ENCODE data around the gene ZFY.

ZFY gene

GRCh38 chrY:2934861-2935715, at the start of gene ZFY:
Gene ZFY (plus strand): TSS chrY:2935381. CDS start chrY:2953937, 18,556 bp downstream.
- no peak for DNase-seq

DNA sequence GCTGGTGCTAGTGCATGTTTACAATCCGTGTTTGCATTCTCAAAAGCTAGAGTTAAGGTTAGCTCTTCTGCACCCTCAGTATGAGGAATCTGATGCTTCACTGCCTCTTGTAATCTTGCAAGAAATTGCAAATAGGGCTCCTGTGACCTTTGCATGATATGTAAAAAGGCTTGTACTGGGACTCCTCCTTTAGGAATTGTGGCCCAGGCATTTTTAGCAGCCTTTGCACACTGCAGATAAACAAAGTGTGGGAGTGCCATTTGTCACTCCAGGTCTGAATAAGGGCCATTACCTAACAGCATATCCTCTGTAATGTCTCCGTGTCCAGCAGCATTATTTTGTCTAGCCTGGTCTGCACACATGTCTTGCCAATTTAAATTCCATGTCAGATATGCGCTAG, 49.3 kb upstream of the ZFY start:
- DNase-seq, result no peak

- no peak for DNase-seq
These were observed 47.8 kb upstream of the ZFY start for GRCh38 chrY:2887386-2887785.

DNA sequence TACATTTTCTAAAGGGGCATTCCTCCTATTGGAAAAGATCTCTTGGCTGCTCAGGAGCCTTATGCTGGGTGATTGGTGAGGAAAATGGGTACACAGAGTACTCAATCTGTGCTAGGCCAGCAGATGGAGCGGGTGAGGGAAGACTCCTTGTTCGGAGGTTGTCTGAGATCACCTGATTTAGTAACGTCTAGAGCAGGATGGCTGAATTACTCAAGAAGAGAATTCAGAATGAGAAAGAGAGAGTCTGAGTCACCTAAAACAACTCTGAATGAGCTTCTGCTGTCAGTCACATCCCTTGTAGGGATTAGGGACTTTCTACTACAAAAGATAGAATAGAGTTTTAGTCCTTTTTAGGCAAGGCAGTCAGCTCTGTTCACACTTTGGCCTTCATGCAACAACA, 47.2 kb upstream of the ZFY start:
- no peak for DNase-seq

- DNase-seq, result no peak
These were observed 41.7 kb upstream of the ZFY start for GRCh38 chrY:2893471-2893870.

DNA sequence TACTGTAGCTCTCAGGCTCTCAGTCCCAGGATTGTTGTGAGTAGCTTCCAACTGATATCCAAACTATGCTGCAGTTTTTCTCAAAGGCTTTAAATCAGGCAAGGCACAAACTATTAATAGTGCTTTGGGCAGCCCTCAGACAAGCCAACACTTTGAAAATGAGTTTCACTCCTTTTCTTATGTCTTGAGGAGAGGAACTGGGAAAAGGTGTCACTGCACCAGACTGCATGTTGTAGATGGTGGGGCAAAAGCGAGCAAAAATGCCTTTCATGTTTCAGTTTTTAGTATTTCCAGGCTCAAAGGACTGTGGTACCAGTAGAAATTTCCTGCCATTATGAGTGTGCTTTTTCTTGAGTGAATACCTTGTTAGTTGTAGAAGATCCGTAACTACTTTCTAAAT, 39.1 kb upstream of the ZFY start:
- DNase-seq, result no peak

- no peak for DNase-seq
These were observed 27.8 kb upstream of the ZFY start for GRCh38 chrY:2907356-2907755.

GRCh38 chrY:2913066-2913815, 21.9 kb upstream of the ZFY start:
- no peak for DNase-seq

DNA sequence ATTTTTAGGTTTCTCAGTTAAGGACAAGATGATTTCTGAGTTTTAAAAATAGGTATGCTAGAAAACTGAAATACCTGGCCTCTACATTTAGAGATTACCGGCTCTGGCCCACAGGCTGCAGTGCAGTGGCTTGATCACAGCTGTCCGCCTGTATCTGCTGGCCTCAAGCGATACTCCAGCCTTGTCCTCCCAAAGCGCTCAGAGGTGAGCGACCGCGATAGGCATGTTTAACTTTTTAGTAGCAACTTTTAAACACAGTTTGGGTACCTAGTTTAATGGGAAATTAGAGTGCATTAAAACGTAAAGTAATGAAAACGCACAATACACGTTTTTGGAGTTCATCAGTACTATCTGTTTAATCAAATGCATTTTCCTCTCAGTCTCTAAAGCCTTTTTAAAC, 1.1 kb upstream of the ZFY start:
- DNase-seq, result no peak

DNA sequence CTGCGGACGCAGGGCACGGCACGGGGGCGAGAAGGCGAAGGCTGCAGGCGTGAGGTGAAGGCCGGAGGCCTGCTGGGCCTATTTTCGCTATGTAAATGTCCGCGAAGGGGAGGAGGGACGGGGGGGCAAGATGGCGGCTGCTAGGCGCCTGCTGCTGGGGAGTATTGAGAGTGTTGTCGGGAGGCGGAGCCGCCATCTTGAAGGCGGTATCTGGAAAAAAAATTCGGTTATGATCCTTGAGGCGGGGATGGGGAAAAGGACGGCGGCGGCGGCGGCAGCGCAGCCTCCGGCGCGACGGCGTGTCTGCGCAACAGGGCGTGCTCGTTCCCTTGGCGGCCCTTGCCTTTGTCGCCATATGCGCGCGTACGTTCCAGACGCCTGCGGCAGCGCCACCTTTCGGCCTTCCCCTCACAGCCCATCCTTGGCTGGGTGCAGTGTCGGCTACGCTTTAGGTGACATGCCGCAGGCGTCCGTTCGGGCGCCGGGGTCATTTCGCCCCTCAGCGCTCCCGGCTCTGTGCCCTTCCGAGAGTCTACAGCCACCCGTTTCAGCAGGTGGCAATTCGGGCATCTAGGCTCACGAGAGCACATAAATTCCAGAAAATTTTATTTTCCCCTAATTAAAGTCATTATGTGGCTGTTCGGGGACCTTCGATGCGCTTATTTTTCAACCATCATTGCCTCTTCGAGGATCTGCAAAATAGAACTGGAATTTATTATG, 695 bp downstream of the ZFY start:
- DNase-seq, result no peak

DNA sequence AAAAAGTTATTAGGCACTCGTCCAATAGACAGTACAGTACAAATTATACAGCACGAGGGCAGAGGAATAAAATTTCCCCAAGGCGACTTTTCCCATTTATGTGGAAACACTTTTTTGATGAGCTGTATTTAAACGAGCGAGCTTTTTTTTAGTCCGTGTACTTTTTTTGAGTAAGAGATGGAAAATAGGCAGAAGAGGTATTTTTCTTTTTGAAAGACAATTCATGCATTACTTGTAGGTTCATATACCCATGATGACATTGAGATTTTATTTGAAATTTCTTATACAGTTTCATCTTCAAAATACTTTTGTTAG, 1.2 kb downstream of the ZFY start:
- no peak for DNase-seq

DNA sequence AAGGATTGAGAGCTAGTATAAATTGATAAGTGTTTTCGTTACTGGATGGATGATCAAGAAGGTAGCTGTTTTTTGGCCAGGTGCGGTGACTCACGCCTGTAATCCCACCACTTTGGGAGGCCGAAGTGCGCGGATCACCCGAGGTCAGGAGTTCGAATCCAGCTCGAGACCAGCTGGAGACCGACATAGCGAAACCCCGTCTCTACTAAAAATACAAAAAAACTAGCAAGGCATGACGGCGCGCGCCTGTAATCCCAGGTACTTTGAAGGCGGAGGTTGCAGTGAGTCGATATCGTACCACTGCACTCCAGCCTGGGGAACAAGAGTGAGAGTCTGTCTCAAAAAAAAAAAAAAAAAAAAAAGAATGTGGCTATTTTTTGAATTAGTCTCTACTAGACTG, 2.0 kb downstream of the ZFY start:
- DNase-seq, result no peak

DNA sequence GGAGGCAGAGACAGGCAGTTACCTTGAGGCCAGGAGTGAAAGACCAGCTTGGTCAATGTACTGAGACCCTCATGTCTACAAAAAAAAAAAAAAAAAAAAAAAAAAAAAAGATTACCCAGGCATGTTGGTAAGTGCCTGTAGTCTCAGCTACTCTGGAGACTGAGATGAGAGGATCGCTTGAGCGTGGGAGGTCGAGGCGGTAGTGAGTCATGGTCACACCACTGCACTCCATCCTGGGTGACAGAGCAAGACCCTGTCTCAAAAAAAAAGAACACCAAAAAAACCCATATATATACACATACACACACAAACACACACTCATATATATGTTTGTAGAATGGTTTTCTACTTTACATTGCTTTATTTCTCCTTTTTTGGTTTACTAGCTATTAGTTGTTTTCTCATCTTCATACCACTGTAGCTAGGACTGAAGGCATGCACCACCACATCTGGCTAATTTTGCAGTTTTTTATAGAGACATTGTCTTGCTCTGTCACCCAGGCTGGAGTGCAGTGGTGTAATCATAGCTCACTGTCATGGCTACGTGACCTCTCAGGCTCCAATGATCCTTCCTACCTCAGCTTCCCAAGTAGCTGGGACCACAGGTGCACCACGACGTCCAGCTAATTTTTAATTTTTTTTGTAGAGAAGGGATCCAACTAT, 14.5 kb downstream of the ZFY start:
- DNase-seq, result no peak

- no peak for DNase-seq
These were observed 15.5 kb downstream of the ZFY start for GRCh38 chrY:2950655-2951054.

DNA sequence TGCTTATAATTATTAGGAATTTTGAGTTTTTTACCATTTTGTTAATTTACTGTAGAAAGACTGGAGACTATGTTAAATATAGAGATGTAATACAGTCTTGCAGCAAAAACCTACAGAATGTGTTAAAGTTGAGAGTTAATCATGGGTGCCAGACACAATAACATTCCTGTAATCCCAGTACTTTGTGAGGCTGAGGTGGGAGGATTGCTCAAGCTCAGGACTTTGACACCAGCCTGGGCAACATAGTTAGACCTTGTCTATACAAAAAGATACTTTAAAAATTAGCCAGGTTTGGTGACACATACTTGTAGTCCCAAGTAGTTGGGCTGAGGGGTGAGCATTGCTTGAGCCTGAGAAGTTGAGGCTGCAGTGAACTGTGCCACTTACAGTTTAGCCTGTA, 17.7 kb downstream of the ZFY start:
- no peak for DNase-seq

DNA sequence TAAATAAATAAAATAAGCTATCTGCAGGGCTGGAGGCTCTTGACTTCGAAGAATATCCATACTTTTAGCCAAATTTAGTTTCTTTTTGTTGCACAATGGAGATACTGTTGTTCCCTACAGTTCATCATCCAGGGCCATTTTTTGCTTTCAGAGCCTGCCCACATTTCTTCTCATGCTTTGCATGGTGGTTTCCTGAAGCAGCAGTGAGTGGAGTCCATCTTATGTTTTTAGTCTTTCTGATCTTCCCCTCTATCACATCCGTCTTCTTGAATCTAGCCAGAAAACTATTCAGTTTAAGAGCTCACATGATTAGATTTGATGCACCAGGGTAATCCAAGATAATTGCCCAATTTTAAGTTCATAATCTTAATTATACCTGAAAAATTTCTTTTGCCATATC, 19.6 kb downstream of the ZFY start:
- no peak for DNase-seq

DNA sequence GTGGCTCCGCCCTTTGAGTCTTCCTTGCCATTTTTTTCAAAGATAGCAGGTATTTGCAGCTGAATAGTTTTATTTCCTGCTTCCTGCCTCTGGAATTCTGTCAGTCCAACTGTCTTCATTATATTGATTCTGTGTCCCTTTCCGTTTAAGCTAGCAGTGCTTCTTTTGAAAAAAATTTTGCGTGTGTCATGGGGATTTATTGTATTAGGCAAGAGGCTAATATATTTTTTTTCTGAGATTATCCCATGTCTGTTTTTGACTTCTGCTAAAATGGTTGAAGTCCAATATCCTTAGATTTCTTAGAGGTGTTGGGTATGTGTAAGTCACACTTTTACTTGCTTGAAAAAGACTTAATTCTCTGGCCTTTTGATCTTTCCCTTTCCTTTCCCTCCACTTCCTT, 20.4 kb downstream of the ZFY start:
- DNase-seq, result no peak

DNA sequence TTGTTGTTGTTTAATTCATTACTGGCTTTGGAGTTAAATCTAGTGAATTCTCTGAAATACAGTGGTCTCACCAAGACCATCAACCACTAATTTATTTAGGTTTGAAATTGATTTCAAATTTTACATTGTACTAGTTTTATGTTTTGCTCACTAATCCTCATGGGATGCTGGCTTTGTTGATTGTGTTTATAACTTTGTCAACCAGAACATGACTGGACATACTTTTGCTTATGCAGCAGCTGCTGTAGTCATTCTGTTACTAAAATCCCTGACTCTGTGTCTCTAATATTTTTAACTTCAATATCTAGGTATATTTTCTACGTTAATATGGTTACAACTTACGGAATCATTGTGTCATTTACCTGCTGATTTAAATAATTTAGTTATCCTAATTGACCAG, 26.9 kb downstream of the ZFY start:
- DNase-seq, result no peak

GRCh38 chrY:2964814-2965213, 29.6 kb downstream of the ZFY start:
- no peak for DNase-seq

DNA sequence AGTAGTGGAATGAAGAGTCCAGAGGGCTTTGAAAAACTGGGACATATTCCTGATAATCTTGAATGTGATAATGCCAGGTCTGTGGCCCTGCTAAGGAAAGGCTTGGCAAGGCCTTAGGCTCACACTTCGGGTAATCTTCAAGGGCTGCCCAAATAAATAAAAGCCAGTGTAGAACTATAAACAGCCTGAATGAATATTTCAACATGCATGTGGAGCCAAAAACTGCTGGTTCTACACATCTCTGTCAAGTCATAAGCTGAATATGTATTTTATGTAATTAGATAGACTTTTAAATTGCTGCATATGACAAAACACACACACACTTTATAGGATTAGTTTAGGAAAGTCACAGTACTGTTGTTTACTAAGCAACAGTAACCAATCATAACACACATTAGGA, 30.4 kb downstream of the ZFY start:
- no peak for DNase-seq

DNA sequence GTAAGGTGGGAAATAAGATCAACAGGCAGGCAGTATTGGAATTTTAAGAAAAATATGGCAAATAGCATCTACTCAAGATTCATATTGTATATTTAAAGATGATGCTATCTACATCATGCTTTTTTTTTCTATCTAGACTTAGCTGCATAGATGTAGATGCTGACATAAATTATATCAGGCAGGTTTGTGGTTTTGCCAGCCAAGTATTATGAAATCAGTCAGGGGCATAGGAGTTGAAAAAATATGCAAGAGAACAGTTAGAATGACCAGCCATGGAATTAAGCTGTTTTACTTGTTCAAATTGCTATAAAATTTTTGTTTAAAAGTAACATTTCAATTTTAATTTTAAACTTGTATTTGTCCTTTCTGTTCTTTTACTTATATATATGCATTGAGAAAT, 34.4 kb downstream of the ZFY start:
- DNase-seq, result no peak

DNA sequence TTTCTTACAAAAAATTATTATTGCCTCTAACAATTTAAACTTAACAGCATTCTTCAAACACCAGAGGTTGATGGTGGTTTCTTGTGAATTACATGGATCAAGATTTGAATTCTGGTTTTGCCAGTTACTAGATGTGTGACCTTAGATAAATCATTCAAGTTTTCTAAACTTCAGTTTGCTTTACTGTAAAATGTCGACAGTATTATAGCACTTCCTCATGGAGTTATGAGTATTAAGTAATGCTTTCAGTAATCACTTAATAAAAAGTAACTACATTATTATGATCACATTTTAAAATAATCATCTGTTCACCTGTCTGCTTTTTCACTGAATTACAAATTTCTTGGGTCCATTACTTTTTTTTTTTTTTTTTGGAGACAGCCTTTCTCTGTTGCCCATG, 37.5 kb downstream of the ZFY start:
- no peak for DNase-seq

GRCh38 chrY:2973110-2973751, 38.0 kb downstream of the ZFY start:
- no peak for DNase-seq
